ENCODE measurements around the gene AKAP12. TPM values are rescaled to one million over a fixed set of nuclear protein-coding genes. Genes with fewer than 3 reads are reported as not detected.
A peak's percentile ranks its signal among the peaks of the same experiment; 100 is the strongest.
"Not testable (repeated sequence)": the region's sequence is repeated elsewhere in the genome, so short reads cannot be mapped to it uniquely, and the experiment has no call there.

Gene AKAP12
- total and polyA plus RNA-seq, 3 experiments from 2014 or later, result 0.03 to 1.3 (median 1.1) TPM

DNA sequence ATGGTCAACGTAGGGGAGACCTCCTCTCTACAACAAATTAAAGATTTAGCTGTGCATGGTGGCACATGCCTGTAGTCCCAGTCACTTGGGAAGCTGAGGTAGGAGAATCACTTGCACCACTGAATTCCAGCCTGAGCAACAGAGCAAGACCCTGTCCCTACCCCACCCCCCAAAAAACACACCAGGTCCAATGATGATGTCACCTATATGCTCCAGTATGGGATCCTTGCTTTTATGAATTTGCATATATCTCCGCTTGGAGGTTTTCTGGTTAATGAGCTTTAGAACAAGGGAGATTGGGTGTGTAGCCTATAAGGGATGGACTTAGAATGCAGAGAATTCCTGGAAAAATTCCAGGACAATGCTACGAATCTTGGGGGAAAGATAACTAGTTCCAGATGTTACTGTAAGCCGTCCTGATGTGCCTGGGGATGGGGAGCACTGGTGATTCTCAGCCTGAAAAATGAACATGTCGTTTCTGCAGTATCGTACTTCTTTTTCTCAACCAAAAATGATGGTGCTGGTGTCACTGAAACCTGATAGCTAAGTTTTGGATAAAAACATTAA is 90.4 kb downstream of the AKAP12 start:
- Histone ChIP-seq H3K4me1 (ENCODE audit: insufficient read depth, low read length) (peaks cover under 1% of the 10 kb centered on the region), H3K36me3 (ENCODE audit: insufficient read depth, low read length) (no peaks in the 10 kb centered on the region), H3K9me3 (ENCODE audit: low read length) (no peaks in the 10 kb centered on the region), H3K27ac (ENCODE audit: low read depth, low read length) (no peak overlapping the region), H3K27me3 (ENCODE audit: insufficient read depth, low read length, poor library complexity, severe bottlenecking) (peaks cover 14% of the 10 kb centered on the region), H3K4me3 (ENCODE audit: low read length) (no peak overlapping the region)
- no peaks in the 10 kb centered on the region for H3K9me3 Mint-ChIP-seq
- H3K27me3 Mint-ChIP-seq, result peaks cover 16 to 40% of the 10 kb centered on the region in 2 donors
- no peak overlapping the region for H3K27ac Mint-ChIP-seq
- H3K36me3 Mint-ChIP-seq, result no peaks in the 10 kb centered on the region
- CTCF ChIA-PET, result interaction anchor here (0.8 kb wide), 1 partner anchor 439 kb away, joined by 3 read pairs; no protein-coding TSS in a partner anchor
- peaks cover 12 to 17% (median 14%) of the 10 kb centered on the region in 3 donors for H3K4me1 Mint-ChIP-seq
- DNase-seq, result no peak
- H3K4me3 Mint-ChIP-seq, result no peak overlapping the region
- POLR2A ChIA-PET, result no interaction called here

DNA sequence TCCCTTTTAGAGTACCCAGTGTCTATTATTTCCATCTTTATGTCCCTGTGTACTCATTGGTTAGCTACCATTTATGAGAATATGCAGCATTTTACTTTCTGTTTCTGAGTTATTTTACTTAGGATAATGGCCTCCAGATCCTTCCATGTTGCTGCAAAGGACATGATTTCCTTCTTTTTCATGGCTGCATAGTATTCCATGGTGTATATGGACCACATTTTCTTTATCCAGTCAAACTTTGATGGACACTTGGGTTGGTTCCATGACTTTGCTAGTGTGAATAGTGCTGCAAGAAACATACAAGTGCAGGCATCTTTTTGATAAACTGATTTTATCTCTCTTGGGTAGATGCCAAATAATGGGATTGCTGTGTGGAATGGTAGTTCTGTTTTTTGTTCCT is 96.2 kb downstream of the AKAP12 start:
- Mint-ChIP-seq H3K27ac (no peak overlapping the region), H3K9me3 (no peaks in the 10 kb centered on the region), H3K4me1 (peaks cover 3 to 5% (median 5%) of the 10 kb centered on the region in 3 donors), H3K36me3 (no peaks in the 10 kb centered on the region), H3K4me3 (no peak overlapping the region), H3K27me3 (peaks cover 0 to 9% of the 10 kb centered on the region in 2 donors)
- Histone ChIP-seq H3K9me3 (ENCODE audit: low read length) (no peaks in the 10 kb centered on the region), H3K36me3 (ENCODE audit: insufficient read depth, low read length) (no peaks in the 10 kb centered on the region), H3K4me3 (ENCODE audit: low read length) (no peak overlapping the region), H3K4me1 (ENCODE audit: insufficient read depth, low read length) (no peaks in the 10 kb centered on the region), H3K27ac (ENCODE audit: low read depth, low read length) (no peak overlapping the region), H3K27me3 (ENCODE audit: insufficient read depth, low read length, poor library complexity, severe bottlenecking) (no peaks in the 10 kb centered on the region)
- ChIA-PET POLR2A (no interaction called here), CTCF (interaction anchor here (0.9 to 3.3 kb wide), 8 partner anchors 11 to 443 kb away, joined by 3 to 39 read pairs (median 4); no protein-coding TSS in a partner anchor)
- no peak for DNase-seq

DNA sequence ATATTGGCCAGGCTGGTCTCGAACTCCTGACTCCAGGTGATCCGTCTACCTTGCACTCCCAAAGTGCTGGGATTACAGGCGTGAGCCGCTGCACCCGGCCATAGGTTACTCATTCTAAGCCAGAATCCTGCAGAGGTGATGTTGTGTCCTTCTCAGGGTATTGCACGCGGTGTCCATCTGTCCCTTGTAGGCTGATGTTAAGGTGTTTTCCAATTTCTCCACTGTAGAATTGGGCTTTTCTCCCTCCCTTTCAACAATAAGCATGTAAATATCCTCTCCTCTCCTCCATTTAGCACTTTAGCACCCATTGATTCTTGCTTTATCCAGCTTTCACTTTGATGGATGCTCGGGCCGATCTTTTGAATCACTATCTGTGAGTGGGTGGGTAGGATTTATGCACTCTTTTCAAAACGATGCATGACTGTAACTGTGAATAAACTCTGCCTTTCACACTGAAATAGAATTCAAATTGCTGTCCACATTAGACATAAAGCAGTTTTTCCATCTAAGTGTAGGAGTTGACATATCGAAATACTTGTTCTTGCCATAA is 99.0 kb downstream of the AKAP12 start:
- no peaks in the 10 kb centered on the region for H3K36me3 ChIP-seq (ENCODE audit: insufficient read depth, low read length)
- ChIA-PET POLR2A (no interaction called here), CTCF (interaction anchor here (1.1 kb wide), 1 partner anchor 14 kb away, joined by 5 read pairs; no protein-coding TSS in a partner anchor)
- no peak overlapping the region for H3K4me3 ChIP-seq (ENCODE audit: low read length)
- no peaks in the 10 kb centered on the region for H3K9me3 ChIP-seq (ENCODE audit: low read length)
- no peaks in the 10 kb centered on the region for H3K9me3 Mint-ChIP-seq
- no peak overlapping the region for H3K27ac Mint-ChIP-seq
- no peaks in the 10 kb centered on the region for H3K27me3 ChIP-seq (ENCODE audit: insufficient read depth, low read length, poor library complexity, severe bottlenecking)
- no peaks in the 10 kb centered on the region for H3K27me3 Mint-ChIP-seq
- no peak overlapping the region for H3K27ac ChIP-seq (ENCODE audit: low read depth, low read length)
- no peak overlapping the region for H3K4me3 Mint-ChIP-seq
- DNase-seq, result no peak
- peaks cover 3 to 5% (median 5%) of the 10 kb centered on the region in 3 donors for H3K4me1 Mint-ChIP-seq
- H3K4me1 ChIP-seq (ENCODE audit: insufficient read depth, low read length), result no peaks in the 10 kb centered on the region
- H3K36me3 Mint-ChIP-seq, result no peaks in the 10 kb centered on the region

DNA sequence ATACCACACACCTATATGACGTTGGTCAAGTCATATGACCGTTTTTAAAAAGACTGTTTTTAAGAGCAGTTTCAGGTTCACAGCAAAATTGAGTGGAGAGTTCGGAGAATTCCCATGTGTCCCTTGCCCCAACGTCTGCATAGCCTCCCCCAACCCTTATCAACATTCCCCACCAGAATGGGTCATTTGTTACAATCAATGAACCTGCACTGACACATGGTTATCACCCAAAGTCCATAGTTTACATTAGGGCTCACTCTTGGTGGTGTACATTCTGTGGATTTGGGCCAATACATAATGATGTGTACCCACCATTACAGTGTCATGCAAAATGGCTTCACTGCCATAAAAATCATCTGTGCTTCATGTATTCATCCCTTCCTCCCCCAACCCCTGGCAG is 99.6 kb downstream of the AKAP12 start:
- Mint-ChIP-seq H3K27me3 (no peaks in the 10 kb centered on the region), H3K27ac (peak overlapping the region in 1 of 8 donors; percentile 11), H3K36me3 (no peaks in the 10 kb centered on the region), H3K9me3 (no peaks in the 10 kb centered on the region), H3K4me1 (peaks cover 3 to 5% (median 5%) of the 10 kb centered on the region in 3 donors), H3K4me3 (no peak overlapping the region)
- DNase-seq, result no peak
- H3K4me3 ChIP-seq (ENCODE audit: low read length), result no peak overlapping the region
- CTCF ChIA-PET, result interaction anchor here (1.5 kb wide), 1 partner anchor 13 kb away, joined by 3 read pairs; no protein-coding TSS in a partner anchor
- H3K36me3 ChIP-seq (ENCODE audit: insufficient read depth, low read length), result no peaks in the 10 kb centered on the region
- no peaks in the 10 kb centered on the region for H3K27me3 ChIP-seq (ENCODE audit: insufficient read depth, low read length, poor library complexity, severe bottlenecking)
- no peak overlapping the region for H3K27ac ChIP-seq (ENCODE audit: low read depth, low read length)
- no peaks in the 10 kb centered on the region for H3K4me1 ChIP-seq (ENCODE audit: insufficient read depth, low read length)
- H3K9me3 ChIP-seq (ENCODE audit: low read length), result no peaks in the 10 kb centered on the region
- POLR2A ChIA-PET, result no interaction called here

DNA sequence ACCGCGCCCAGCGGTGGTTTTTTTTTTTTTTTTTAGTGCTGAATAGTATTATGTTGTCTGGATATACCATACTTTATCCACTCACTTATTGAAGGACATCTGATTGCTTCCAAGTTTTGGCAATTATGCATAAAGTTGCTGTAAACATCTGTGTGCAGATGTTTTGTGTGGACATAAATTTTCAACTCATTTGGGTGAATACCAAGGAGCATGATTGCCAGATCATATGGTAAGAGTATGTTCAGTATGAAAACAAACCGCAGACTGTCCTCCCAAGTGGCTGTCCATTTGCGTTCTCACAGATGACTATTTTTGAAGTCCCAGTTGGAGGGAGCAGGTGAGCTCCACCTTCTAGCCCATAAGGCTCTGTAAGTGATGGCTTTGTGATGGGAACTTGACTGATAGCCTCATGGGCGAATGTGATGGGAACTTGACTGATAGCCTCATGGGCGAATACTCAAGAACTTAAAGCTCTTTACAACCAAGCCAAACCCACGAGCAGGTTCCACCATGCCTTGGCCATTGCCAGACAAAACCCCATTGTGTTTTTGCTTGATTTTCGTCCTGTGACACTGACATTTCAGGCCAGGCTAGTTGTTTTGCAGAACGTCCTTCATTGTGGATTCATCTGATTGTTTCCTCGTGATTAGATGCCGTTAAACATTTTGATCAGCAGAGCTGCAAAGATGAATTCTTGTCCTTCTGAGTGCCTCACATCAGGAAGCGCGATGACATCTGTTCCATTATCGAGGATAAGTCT is 100.6 kb downstream of the AKAP12 start:
- H3K36me3 ChIP-seq (ENCODE audit: insufficient read depth, low read length), result no peaks in the 10 kb centered on the region
- no peak for DNase-seq
- no peaks in the 10 kb centered on the region for H3K27me3 Mint-ChIP-seq
- H3K36me3 Mint-ChIP-seq, result no peaks in the 10 kb centered on the region
- H3K4me1 ChIP-seq (ENCODE audit: insufficient read depth, low read length), result no peaks in the 10 kb centered on the region
- H3K9me3 ChIP-seq (ENCODE audit: low read length), result no peaks in the 10 kb centered on the region
- no peak overlapping the region for H3K4me3 Mint-ChIP-seq
- ChIA-PET CTCF (interaction anchor here (1.5 kb wide), 1 partner anchor 12 kb away, joined by 3 read pairs; no protein-coding TSS in a partner anchor), POLR2A (no interaction called here)
- H3K27ac Mint-ChIP-seq, result no peak overlapping the region
- H3K4me1 Mint-ChIP-seq, result no peaks in the 10 kb centered on the region
- no peak overlapping the region for H3K4me3 ChIP-seq (ENCODE audit: low read length)
- H3K27ac ChIP-seq (ENCODE audit: low read depth, low read length), result no peak overlapping the region
- H3K27me3 ChIP-seq (ENCODE audit: insufficient read depth, low read length, poor library complexity, severe bottlenecking), result no peaks in the 10 kb centered on the region
- no peaks in the 10 kb centered on the region for H3K9me3 Mint-ChIP-seq

DNA sequence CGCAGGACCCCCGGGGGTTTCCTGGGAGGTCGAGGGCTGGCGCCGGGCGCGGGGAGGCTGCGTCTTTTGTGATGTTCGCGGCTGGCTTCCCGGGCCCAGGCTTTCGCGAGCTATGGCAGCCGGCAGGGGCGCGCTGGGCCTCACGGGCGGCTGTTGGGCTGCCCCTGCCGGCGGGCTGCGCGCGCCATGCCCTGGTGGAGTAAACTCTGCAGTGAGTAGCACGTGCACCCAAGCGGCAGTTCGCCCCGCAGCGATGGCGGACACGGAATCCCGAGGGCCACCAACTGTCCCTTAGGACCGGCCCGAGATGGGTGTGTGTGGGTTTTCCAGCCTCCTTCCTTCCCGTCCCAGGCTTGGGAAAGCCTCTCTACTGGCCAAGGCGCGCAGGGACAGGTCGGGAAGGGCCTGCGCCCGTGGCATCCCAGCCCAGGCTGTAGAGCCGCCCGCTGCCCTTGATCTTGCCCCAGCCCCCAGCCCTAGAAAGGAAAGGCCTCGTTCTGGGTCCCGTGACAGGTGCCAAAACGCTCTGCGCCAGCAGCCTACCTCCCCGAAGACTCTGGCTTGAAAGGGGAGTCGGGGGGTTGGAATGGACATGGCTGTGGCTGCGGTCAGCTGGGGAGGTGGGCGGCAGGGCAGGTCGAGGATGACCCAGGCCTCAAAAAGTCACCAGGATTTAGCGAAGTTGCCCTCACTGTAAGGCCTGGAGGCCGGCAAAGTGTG is 101.9 kb downstream of the AKAP12 start:
- DNase-seq, result no peak
- Mint-ChIP-seq H3K27ac (peak overlapping the region in 1 of 8 donors; percentile 55), H3K36me3 (no peaks in the 10 kb centered on the region), H3K27me3 (no peaks in the 10 kb centered on the region), H3K4me1 (no peaks in the 10 kb centered on the region), H3K9me3 (no peaks in the 10 kb centered on the region), H3K4me3 (no peak overlapping the region)
- CTCF ChIA-PET, result interaction anchor here (1.3 kb wide), 1 partner anchor 15 kb away, joined by 3 read pairs; no protein-coding TSS in a partner anchor
- POLR2A ChIA-PET, result no interaction called here
- no peaks in the 10 kb centered on the region for H3K36me3 ChIP-seq (ENCODE audit: insufficient read depth, low read length)
- no peaks in the 10 kb centered on the region for H3K4me1 ChIP-seq (ENCODE audit: insufficient read depth, low read length)
- no peak overlapping the region for H3K27ac ChIP-seq (ENCODE audit: low read depth, low read length)
- H3K4me3 ChIP-seq (ENCODE audit: low read length), result no peak overlapping the region
- no peaks in the 10 kb centered on the region for H3K27me3 ChIP-seq (ENCODE audit: insufficient read depth, low read length, poor library complexity, severe bottlenecking)
- no peaks in the 10 kb centered on the region for H3K9me3 ChIP-seq (ENCODE audit: low read length)

DNA sequence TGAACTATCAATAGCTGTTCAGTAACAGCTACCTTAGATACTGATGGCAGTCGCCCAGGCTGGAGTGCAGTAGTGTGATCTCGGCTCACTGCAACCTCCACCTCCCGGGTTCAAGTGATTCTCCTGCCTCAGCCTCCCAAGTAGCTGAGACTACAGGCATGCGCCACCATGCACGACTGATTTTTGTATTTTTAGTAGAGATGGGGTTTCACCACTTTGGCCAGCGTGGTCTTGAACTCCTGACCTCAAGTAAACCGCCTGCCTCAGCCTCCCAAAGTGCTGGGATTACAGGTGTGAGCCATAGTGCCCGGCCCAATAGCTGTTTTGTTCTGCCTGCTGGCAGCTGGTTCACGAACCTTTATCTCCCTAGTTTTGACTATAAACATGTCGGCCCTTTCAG is 103.0 kb downstream of the AKAP12 start:
- ChIA-PET CTCF (interaction anchor here (1.3 to 1.8 kb wide), 2 partner anchors 14 to 18 kb away, joined by 3 read pairs; no protein-coding TSS in a partner anchor), POLR2A (interaction anchor here (0.6 kb wide), 1 partner anchor 54 kb away, joined by 9 read pairs; no protein-coding TSS in a partner anchor)
- not testable (repeated sequence) for H3K27me3 Mint-ChIP-seq; H3K9me3 Mint-ChIP-seq; H3K4me1 Mint-ChIP-seq; H3K27ac ChIP-seq (ENCODE audit: low read depth, low read length); H3K4me3 Mint-ChIP-seq; H3K4me3 ChIP-seq (ENCODE audit: low read length); H3K9me3 ChIP-seq (ENCODE audit: low read length); H3K4me1 ChIP-seq (ENCODE audit: insufficient read depth, low read length); H3K36me3 Mint-ChIP-seq; H3K27me3 ChIP-seq (ENCODE audit: insufficient read depth, low read length, poor library complexity, severe bottlenecking); DNase-seq; H3K36me3 ChIP-seq (ENCODE audit: insufficient read depth, low read length)
- peak overlapping the region in 1 of 8 donors; percentile 17 for H3K27ac Mint-ChIP-seq

Data from CD8-positive, alpha-beta memory T cell (primary cell).